ENCODE measurements around the gene UNC5B.

- TF ChIP-seq EZH2 (IDR thresholded peaks at IDR 0.05; ENCODE audit: insufficient read depth, poor library complexity, severe bottlenecking) (no peak), EZH2phosphoT487 (IDR thresholded peaks at IDR 0.05; ENCODE audit: insufficient read depth, low read depth) (no peak)
These were observed 41.8 kb downstream of the UNC5B start for GRCh38 chr10:71253981-71254818.
